ENCODE measurements around the gene FEZF2.

DNA sequence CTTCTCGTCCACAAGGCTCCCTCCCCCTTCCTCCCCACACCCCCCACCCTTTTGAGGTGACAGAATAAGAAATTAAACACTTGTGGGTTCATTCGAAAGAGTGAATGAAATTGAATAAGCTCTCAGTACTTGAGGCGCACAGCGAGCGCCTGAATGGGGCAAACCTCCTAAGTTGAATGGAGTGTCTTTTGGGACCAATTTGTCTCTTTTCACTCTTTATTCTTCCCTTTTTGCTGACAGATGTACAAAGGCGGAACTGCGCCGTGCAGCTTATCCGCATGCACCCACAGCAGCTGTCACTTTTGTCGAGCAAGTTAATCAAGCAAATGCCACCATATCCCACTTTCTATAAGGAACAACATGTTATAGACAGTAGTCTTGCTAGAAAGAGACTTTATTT, 47.9 kb upstream of the FEZF2 start:
- TF ChIP-seq GATA2 (IDR thresholded peaks at IDR 0.05; ENCODE audit: low read depth, low read length) (no peak), GATA3 (IDR thresholded peaks at IDR 0.05; ENCODE audit: low read depth, low read length) (no peak)

Measured in SH-SY5Y (cell line).